WTC11 (cell line): ENCODE results near the gene GATA2. TPM values are rescaled to one million over a fixed set of nuclear protein-coding genes. Genes with fewer than 3 reads are reported as not detected.

Source experiments
- ATAC-seq: fragments of 200-7000 bp; cut with Tn5 transposase; 2 replicates; pipeline ENCODE4 v1.10.0; 2021; ENCODE audit warnings: mild to moderate bottlenecking, moderate library complexity
- CTCF ChIA-PET: fragments of 300-600 bp; sonication (Branson Sonifier 250); formaldehyde crosslinking; loops from one replicate; lab custom pipeline; 2021; ENCODE audit warnings: antibody characterized with exemption; lab: Charles Lee
- POLR2A ChIA-PET: fragments of 350-600 bp; sonication (Branson Sonifier 250); formaldehyde crosslinking; loops from one replicate; lab custom pipeline; 2021; ENCODE audit warnings: antibody characterized with exemption; lab: Charles Lee
- DNase-seq: peaks from one replicate; pipeline ENCODE4 v3.0.0; 2021; ENCODE audit warnings: low spot score
- H3K27ac Mint-ChIP-seq: 2 replicates; pipeline ENCODE4 v1.8.0; 2021; ENCODE audit warnings: mixed read lengths
- H3K27me3 Mint-ChIP-seq: 2 replicates; pipeline ENCODE4 v1.8.0; 2021; ENCODE audit warnings: low read depth, mild to moderate bottlenecking, moderate library complexity, mixed read lengths
- H3K36me3 Mint-ChIP-seq: 2 replicates; pipeline ENCODE4 v1.8.0; 2021; ENCODE audit warnings: mixed read lengths
- H3K4me1 Mint-ChIP-seq: 2 replicates; pipeline ENCODE4 v1.8.0; 2022; ENCODE audit warnings: mixed read lengths
- H3K4me3 Mint-ChIP-seq: 2 replicates; pipeline ENCODE4 v1.8.0; 2021; ENCODE audit warnings: mild to moderate bottlenecking, moderate library complexity, mixed read lengths
- H3K9me3 Mint-ChIP-seq: 2 replicates; pipeline ENCODE4 v1.8.0; 2021; ENCODE audit warnings: mixed read lengths
- CBFB ChIP-seq: sonication (generic); formaldehyde crosslinking; IDR thresholded peaks from 2 replicates; pipeline ENCODE4 v1.8.1; 2022; ENCODE audit warnings: mild to moderate bottlenecking, low read depth, missing genetic modification reagents
- CREM ChIP-seq: sonication (generic); formaldehyde crosslinking; IDR thresholded peaks from 2 replicates; pipeline ENCODE4 v1.8.1; 2022; ENCODE audit warnings: mild to moderate bottlenecking, missing genetic modification reagents, moderate library complexity
- GTF2I ChIP-seq: fragments of 250-450 bp; sonication (Bioruptor Pico); conservative IDR thresholded peaks from 2 replicates; pipeline ENCODE4 v1.4.0; 2021; ENCODE audit warnings: mild to moderate bottlenecking
- HMGA2 ChIP-seq: fragments of 250-450 bp; sonication (Bioruptor Pico); IDR thresholded peaks from 2 replicates; pipeline ENCODE4 v1.4.0; 2021; ENCODE audit warnings: mild to moderate bottlenecking, moderate library complexity
- JAZF1 ChIP-seq: fragments of 250-450 bp; sonication (Bioruptor Pico); IDR thresholded peaks from 2 replicates; pipeline ENCODE4 v1.9.0; 2021; ENCODE audit warnings: moderate library complexity, mild to moderate bottlenecking, inconsistent platforms
- MXD4 ChIP-seq: fragments of 250-450 bp; sonication (Bioruptor Pico); IDR thresholded peaks from 2 replicates; pipeline ENCODE4 v1.8.0; 2021; ENCODE audit warnings: mild to moderate bottlenecking, moderate library complexity, borderline replicate concordance
- NFATC4 ChIP-seq: fragments of 250-450 bp; sonication (Bioruptor Pico); IDR thresholded peaks from 2 replicates; pipeline ENCODE4 v1.9.0; 2021; ENCODE audit warnings: mild to moderate bottlenecking
- PRRX2 ChIP-seq: fragments of 250-450 bp; sonication (Bioruptor Pico); IDR thresholded peaks from 2 replicates; pipeline ENCODE4 v1.8.0; 2021; ENCODE audit warnings: mild to moderate bottlenecking
- RELA ChIP-seq: sonication (generic); formaldehyde crosslinking; IDR thresholded peaks from 2 replicates; pipeline ENCODE4 v1.8.1; 2022; ENCODE audit warnings: missing genetic modification reagents, mild to moderate bottlenecking, borderline replicate concordance
- TP53 ChIP-seq: sonication (generic); formaldehyde crosslinking; IDR thresholded peaks from 2 replicates; pipeline ENCODE4 v1.8.1; 2023; ENCODE audit warnings: mild to moderate bottlenecking, missing genetic modification reagents
- ZNF232 ChIP-seq: sonication (generic); formaldehyde crosslinking; IDR thresholded peaks from 2 replicates; pipeline ENCODE4 v1.8.0; 2022; ENCODE audit warnings: mild to moderate bottlenecking, missing genetic modification reagents
- ZNF396 ChIP-seq: fragments of 250-450 bp; sonication (Bioruptor Pico); IDR thresholded peaks from 2 replicates; pipeline ENCODE4 v1.8.0; 2021; ENCODE audit warnings: mild to moderate bottlenecking, moderate library complexity, borderline replicate concordance
- ZNF416 ChIP-seq: fragments of 250-450 bp; sonication (Bioruptor Pico); IDR thresholded peaks from 2 replicates; pipeline ENCODE4 v1.9.0; 2021; ENCODE audit warnings: mild to moderate bottlenecking, inconsistent platforms
- ZNF423 ChIP-seq: fragments of 250-450 bp; sonication (Bioruptor Pico); IDR thresholded peaks from 2 replicates; pipeline ENCODE4 v2.1.2; 2022; ENCODE audit warnings: mild to moderate bottlenecking, moderate library complexity
- total RNA-seq: library from RNA; stranded (reverse); gene quantifications from 3 replicates; pipeline ENCODE4 v1.2.3, GENCODE V29; 2021
- TF ChIP-seq, protein P1 (sequence below): sonication (generic); formaldehyde crosslinking; IDR thresholded peaks from 2 replicates; pipeline ENCODE4 v1.8.1; 2022; ENCODE audit warnings: mild to moderate bottlenecking, missing genetic modification reagents, moderate library complexity, borderline replicate concordance
- TF ChIP-seq, protein P2 (sequence below): sonication (generic); formaldehyde crosslinking; conservative IDR thresholded peaks from 2 replicates; pipeline ENCODE4 v1.8.1; 2023; ENCODE audit warnings: mild to moderate bottlenecking, low read depth, missing genetic modification reagents, moderate library complexity
- TF ChIP-seq, protein P3 (sequence below): sonication (generic); formaldehyde crosslinking; IDR thresholded peaks from 2 replicates; pipeline ENCODE4 v1.8.1; 2023; ENCODE audit warnings: mild to moderate bottlenecking, missing genetic modification reagents, moderate library complexity
- TF ChIP-seq, protein P4 (sequence below): sonication (generic); formaldehyde crosslinking; conservative IDR thresholded peaks from 2 replicates; pipeline ENCODE4 v1.8.1; 2022; ENCODE audit warnings: mild to moderate bottlenecking, missing genetic modification reagents
- TF ChIP-seq, protein P5 (sequence below): sonication (generic); formaldehyde crosslinking; IDR thresholded peaks from 2 replicates; pipeline ENCODE4 v1.8.1; 2022; ENCODE audit warnings: missing genetic modification reagents, borderline replicate concordance
- TF ChIP-seq, protein P6 (sequence below): sonication (generic); formaldehyde crosslinking; IDR thresholded peaks from 2 replicates; pipeline ENCODE4 v1.8.0; 2023; ENCODE audit warnings: mild to moderate bottlenecking, missing genetic modification reagents
- TF ChIP-seq, protein P7 (sequence below): sonication (generic); formaldehyde crosslinking; IDR thresholded peaks from 2 replicates; pipeline ENCODE4 v1.8.1; 2022; ENCODE audit warnings: low read depth, mild to moderate bottlenecking, moderate library complexity, missing genetic modification reagents, borderline replicate concordance
- TF ChIP-seq, protein P8 (sequence below): fragments of 200-600 bp; IDR thresholded peaks from 2 replicates; pipeline ENCODE4 v1.8.0; 2022; ENCODE audit warnings: antibody characterized with exemption

Gene GATA2
- total RNA-seq, 1 experiment from 2014 or later = 1.6 TPM

DNA sequence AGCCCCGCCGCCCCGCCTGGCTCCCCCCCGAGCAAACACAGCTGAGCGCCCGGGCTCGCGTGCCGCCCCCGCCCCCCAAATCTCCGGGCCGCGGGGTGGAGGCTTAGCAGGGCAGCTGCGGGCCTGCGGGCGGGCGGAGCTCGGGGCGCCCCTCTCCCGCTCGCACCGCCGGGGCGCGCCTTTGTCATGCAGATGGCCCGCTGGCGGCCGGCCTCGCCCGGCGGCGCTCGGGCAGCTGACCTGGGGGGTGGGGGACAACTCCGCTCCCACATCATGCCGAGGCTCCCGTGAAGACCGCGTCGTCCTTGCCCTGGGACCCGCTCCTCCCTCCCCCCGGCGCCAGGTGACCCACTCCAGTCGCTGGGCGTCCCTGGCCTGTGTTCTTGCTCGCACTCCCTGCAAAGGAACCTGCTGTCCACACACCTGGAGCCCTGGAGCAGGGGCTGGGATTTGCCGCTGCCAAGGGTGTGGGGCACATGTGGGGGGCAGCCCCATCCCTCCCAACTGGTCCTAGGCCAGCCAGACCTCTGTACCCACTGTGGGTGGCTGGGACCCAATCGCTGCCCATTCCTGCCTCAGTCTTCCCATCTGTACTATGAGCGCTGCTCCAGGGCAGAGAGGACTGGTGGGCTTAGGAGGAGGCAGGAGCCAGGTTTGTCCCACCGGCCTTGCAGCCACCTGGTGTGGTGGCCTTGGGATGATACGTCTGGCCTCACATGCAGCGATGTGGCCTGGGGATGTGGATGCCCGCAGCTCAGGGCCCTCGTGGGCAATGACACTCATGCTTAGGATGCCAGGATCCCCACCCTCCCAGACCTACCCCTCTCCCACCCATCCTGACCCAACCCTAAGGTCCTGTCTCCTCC lies 59.8 kb downstream of the GATA2 start:
- ChIA-PET CTCF (interaction anchor here (0.6 to 2.2 kb wide), 7 partner anchors 25 to 185 kb away, joined by 3 to 13 read pairs (median 4); no protein-coding TSS in a partner anchor), POLR2A (interaction anchor here (0.6 to 1.4 kb wide), 4 partner anchors 48 to 235 kb away, joined by 3 read pairs; no protein-coding TSS in a partner anchor)
- peak; percentile 68 for DNase-seq
- Mint-ChIP-seq H3K9me3 (no peaks in the 10 kb centered on the region), H3K27me3 (peaks cover 68% of the 10 kb centered on the region), H3K27ac (no peak overlapping the region; the same call in 1 of the 2 replicates), H3K36me3 (no peaks in the 10 kb centered on the region), H3K4me1 (peaks cover 48% of the 10 kb centered on the region), H3K4me3 (peak overlapping the region; percentile 56)
- ATAC-seq = peak; percentile 36
- TF ChIP-seq, protein P1, sequence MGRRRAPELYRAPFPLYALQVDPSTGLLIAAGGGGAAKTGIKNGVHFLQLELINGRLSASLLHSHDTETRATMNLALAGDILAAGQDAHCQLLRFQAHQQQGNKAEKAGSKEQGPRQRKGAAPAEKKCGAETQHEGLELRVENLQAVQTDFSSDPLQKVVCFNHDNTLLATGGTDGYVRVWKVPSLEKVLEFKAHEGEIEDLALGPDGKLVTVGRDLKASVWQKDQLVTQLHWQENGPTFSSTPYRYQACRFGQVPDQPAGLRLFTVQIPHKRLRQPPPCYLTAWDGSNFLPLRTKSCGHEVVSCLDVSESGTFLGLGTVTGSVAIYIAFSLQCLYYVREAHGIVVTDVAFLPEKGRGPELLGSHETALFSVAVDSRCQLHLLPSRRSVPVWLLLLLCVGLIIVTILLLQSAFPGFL (CRISPR knock-in tag) = no peak
- TF ChIP-seq JAZF1 (CRISPR knock-in tag) (no peak), TP53 (CRISPR knock-in tag) (no peak), ZNF232 (CRISPR knock-in tag) (no peak), GTF2I (CRISPR knock-in tag) (peak; percentile 79; the same call in 1 of the 2 replicates), RELA (0 out of 2 replicates have a peak, but pooled peaks have one; percentile 33), PRRX2 (CRISPR knock-in tag) (no peak), CBFB (CRISPR knock-in tag) (no peak), HMGA2 (CRISPR knock-in tag) (no peak), ZNF423 (peak; percentile 93), MXD4 (CRISPR knock-in tag) (no peak), CREM (CRISPR knock-in tag) (no peak), ZNF416 (CRISPR knock-in tag) (no peak), ZNF396 (no peak), NFATC4 (CRISPR knock-in tag) (no peak)
- TF ChIP-seq, protein P2, sequence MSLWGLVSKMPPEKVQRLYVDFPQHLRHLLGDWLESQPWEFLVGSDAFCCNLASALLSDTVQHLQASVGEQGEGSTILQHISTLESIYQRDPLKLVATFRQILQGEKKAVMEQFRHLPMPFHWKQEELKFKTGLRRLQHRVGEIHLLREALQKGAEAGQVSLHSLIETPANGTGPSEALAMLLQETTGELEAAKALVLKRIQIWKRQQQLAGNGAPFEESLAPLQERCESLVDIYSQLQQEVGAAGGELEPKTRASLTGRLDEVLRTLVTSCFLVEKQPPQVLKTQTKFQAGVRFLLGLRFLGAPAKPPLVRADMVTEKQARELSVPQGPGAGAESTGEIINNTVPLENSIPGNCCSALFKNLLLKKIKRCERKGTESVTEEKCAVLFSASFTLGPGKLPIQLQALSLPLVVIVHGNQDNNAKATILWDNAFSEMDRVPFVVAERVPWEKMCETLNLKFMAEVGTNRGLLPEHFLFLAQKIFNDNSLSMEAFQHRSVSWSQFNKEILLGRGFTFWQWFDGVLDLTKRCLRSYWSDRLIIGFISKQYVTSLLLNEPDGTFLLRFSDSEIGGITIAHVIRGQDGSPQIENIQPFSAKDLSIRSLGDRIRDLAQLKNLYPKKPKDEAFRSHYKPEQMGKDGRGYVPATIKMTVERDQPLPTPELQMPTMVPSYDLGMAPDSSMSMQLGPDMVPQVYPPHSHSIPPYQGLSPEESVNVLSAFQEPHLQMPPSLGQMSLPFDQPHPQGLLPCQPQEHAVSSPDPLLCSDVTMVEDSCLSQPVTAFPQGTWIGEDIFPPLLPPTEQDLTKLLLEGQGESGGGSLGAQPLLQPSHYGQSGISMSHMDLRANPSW (CRISPR knock-in tag) = no peak
- TF ChIP-seq, protein P3, sequence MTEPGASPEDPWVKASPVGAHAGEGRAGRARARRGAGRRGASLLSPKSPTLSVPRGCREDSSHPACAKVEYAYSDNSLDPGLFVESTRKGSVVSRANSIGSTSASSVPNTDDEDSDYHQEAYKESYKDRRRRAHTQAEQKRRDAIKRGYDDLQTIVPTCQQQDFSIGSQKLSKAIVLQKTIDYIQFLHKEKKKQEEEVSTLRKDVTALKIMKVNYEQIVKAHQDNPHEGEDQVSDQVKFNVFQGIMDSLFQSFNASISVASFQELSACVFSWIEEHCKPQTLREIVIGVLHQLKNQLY (CRISPR knock-in tag) = no peak
- TF ChIP-seq, protein P4, sequence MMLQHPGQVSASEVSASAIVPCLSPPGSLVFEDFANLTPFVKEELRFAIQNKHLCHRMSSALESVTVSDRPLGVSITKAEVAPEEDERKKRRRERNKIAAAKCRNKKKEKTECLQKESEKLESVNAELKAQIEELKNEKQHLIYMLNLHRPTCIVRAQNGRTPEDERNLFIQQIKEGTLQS = no peak
- TF ChIP-seq, protein P5, sequence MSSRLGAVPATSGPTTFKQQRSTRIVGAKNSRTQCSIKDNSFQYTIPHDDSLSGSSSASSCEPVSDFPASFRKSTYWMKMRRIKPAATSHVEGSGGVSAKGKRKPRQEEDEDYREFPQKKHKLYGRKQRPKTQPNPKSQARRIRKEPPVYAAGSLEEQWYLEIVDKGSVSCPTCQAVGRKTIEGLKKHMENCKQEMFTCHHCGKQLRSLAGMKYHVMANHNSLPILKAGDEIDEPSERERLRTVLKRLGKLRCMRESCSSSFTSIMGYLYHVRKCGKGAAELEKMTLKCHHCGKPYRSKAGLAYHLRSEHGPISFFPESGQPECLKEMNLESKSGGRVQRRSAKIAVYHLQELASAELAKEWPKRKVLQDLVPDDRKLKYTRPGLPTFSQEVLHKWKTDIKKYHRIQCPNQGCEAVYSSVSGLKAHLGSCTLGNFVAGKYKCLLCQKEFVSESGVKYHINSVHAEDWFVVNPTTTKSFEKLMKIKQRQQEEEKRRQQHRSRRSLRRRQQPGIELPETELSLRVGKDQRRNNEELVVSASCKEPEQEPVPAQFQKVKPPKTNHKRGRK (CRISPR knock-in tag) = no peak
- TF ChIP-seq, protein P6, sequence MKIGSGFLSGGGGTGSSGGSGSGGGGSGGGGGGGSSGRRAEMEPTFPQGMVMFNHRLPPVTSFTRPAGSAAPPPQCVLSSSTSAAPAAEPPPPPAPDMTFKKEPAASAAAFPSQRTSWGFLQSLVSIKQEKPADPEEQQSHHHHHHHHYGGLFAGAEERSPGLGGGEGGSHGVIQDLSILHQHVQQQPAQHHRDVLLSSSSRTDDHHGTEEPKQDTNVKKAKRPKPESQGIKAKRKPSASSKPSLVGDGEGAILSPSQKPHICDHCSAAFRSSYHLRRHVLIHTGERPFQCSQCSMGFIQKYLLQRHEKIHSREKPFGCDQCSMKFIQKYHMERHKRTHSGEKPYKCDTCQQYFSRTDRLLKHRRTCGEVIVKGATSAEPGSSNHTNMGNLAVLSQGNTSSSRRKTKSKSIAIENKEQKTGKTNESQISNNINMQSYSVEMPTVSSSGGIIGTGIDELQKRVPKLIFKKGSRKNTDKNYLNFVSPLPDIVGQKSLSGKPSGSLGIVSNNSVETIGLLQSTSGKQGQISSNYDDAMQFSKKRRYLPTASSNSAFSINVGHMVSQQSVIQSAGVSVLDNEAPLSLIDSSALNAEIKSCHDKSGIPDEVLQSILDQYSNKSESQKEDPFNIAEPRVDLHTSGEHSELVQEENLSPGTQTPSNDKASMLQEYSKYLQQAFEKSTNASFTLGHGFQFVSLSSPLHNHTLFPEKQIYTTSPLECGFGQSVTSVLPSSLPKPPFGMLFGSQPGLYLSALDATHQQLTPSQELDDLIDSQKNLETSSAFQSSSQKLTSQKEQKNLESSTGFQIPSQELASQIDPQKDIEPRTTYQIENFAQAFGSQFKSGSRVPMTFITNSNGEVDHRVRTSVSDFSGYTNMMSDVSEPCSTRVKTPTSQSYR (CRISPR knock-in tag) = no peak
- TF ChIP-seq, protein P7, sequence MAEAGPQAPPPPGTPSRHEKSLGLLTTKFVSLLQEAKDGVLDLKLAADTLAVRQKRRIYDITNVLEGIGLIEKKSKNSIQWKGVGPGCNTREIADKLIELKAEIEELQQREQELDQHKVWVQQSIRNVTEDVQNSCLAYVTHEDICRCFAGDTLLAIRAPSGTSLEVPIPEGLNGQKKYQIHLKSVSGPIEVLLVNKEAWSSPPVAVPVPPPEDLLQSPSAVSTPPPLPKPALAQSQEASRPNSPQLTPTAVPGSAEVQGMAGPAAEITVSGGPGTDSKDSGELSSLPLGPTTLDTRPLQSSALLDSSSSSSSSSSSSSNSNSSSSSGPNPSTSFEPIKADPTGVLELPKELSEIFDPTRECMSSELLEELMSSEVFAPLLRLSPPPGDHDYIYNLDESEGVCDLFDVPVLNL = no peak
- TF ChIP-seq, protein P8, sequence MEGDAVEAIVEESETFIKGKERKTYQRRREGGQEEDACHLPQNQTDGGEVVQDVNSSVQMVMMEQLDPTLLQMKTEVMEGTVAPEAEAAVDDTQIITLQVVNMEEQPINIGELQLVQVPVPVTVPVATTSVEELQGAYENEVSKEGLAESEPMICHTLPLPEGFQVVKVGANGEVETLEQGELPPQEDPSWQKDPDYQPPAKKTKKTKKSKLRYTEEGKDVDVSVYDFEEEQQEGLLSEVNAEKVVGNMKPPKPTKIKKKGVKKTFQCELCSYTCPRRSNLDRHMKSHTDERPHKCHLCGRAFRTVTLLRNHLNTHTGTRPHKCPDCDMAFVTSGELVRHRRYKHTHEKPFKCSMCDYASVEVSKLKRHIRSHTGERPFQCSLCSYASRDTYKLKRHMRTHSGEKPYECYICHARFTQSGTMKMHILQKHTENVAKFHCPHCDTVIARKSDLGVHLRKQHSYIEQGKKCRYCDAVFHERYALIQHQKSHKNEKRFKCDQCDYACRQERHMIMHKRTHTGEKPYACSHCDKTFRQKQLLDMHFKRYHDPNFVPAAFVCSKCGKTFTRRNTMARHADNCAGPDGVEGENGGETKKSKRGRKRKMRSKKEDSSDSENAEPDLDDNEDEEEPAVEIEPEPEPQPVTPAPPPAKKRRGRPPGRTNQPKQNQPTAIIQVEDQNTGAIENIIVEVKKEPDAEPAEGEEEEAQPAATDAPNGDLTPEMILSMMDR = no peak
